A549 (cell line): ENCODE measurements around the gene GTF3A. TPM values are rescaled to one million over a fixed set of nuclear protein-coding genes. Genes with fewer than 3 reads are reported as not detected.

Source experiments
- ATAC-seq, 2 experiments: fragments of 200-7000 bp in 1 of 2; fragments of >200 bp in 1 of 2; cut with Nextera tagmentation in 1 of 2; cut with Tn5 transposase in 1 of 2; 3 replicates each; pipeline versions ENCODE4 v1.8.0 to v1.9.1; 2018 to 2020; ENCODE audit warnings: mild to moderate bottlenecking in 1 of 2, moderate library complexity in 1 of 2
- CTCF ChIA-PET: fragments of 300-600 bp; sonication (Branson Sonifier 250); formaldehyde crosslinking; extraction: SDS; loops from one replicate; lab custom pipeline; 2021; ENCODE audit warnings: antibody characterized with exemption, inconsistent platforms; lab: Yijun Ruan, JAX
- POLR2A ChIA-PET: fragments of 350-600 bp; formaldehyde crosslinking; extraction: SDS; loops from one replicate; lab custom pipeline; 2021; ENCODE audit warnings: antibody characterized with exemption, inconsistent platforms; lab: Yijun Ruan, JAX
- DNase-seq, 2 experiments: peaks; one replicate each; pipeline versions ENCODE4 v3.0.0 to v3.0.0-alpha.2; 2011 to 2016; ENCODE audit warnings: low read depth in 1 of 2, low spot score in 1 of 2
- FAIRE-seq: peaks from 2 replicates; lab custom pipeline; 2011; peaks lifted over from hg19 to GRCh38; lab: Jason Lieb, UNC
- H3K27ac ChIP-seq, 2 experiments: fragments of >200 bp; sonication (Bioruptor Twin); formaldehyde crosslinking; 3 replicates each; pipeline ENCODE4 v1.5.1; 2016 to 2017
- H3K4me1 ChIP-seq: fragments of >200 bp; sonication (Bioruptor Twin); formaldehyde crosslinking; 3 replicates; pipeline ENCODE4 v1.6.1; 2016
- H3K4me2 ChIP-seq: fragments of >200 bp; sonication (Bioruptor Twin); formaldehyde crosslinking; 3 replicates; pipeline ENCODE4 v1.6.1; 2016
- H3K4me3 ChIP-seq: fragments of >200 bp; sonication (Bioruptor Twin); formaldehyde crosslinking; 3 replicates; pipeline ENCODE4 v1.5.1; 2016
- H3K9me3 ChIP-seq: fragments of >200 bp; sonication (Bioruptor Twin); formaldehyde crosslinking; 3 replicates; pipeline ENCODE4 v1.6.1; 2016
- CHD4 ChIP-seq: fragments of 200-600 bp; sonication (generic); IDR thresholded peaks from 2 replicates; pipeline ENCODE4 v1.6.1; 2016; ENCODE audit warnings: antibody characterized with exemption, mild to moderate bottlenecking, borderline replicate concordance
- EHMT2 ChIP-seq: fragments of 200-600 bp; sonication (generic); IDR thresholded peaks from 2 replicates; pipeline ENCODE4 v1.6.1; 2016; ENCODE audit warnings: antibody characterized with exemption, low read depth, mild to moderate bottlenecking, moderate library complexity
- HOXA7 ChIP-seq: fragments of 250-450 bp; sonication (Bioruptor Pico); IDR thresholded peaks from 2 replicates; pipeline ENCODE4 v1.5.0; 2020; ENCODE audit warnings: mild to moderate bottlenecking, moderate library complexity
- KDM1A ChIP-seq: fragments of 200-600 bp; sonication (generic); IDR thresholded peaks from 2 replicates; pipeline ENCODE4 v1.6.1; 2016; ENCODE audit warnings: low read depth, mild to moderate bottlenecking
- KDM5A ChIP-seq: fragments of 200-600 bp; sonication (generic); IDR thresholded peaks from 2 replicates; pipeline ENCODE4 v1.6.1; 2016; ENCODE audit warnings: antibody characterized with exemption, mild to moderate bottlenecking
- MAFK ChIP-seq: fragments of 450-650 bp; IDR thresholded peaks from 2 replicates; pipeline ENCODE4 v1.6.1; 2014; ENCODE audit not compliant: partially characterized antibody
- POLR2A ChIP-seq: IDR thresholded peaks from 2 replicates; pipeline ENCODE4 v1.6.1; 2012; ENCODE audit warnings: mild to moderate bottlenecking, low read length
- TFCP2L1 ChIP-seq: fragments of 250-450 bp; sonication (Bioruptor Pico); IDR thresholded peaks from 2 replicates; pipeline ENCODE4 v1.5.0; 2021; ENCODE audit warnings: mild to moderate bottlenecking
- TP53 ChIP-seq: fragments of 250-450 bp; sonication (Bioruptor Pico); IDR thresholded peaks from 2 replicates; pipeline ENCODE4 v1.5.0; 2021; ENCODE audit warnings: mild to moderate bottlenecking, moderate library complexity
- ZFP36 ChIP-seq: fragments of 450-650 bp; IDR thresholded peaks from 2 replicates; pipeline ENCODE4 v1.6.1; 2014; ENCODE audit warnings: borderline replicate concordance; ENCODE audit not compliant: partially characterized antibody
- WGBS: methylation state at CpG from one replicate; pipeline ENCODE4 v1.1.6; 2017; ENCODE audit errors: missing lambda C conversion rate; 5-methylcytosine and 5-hydroxymethylcytosine counted together
- polyA plus RNA-seq, 4 experiments: library from polyadenylated mRNA; depleted of rRNA in 3 of 4; stranded (reverse); fragments of >200 nt; fragmentation: RNase III in 1 of 4; extraction: RNeasy Plus Mini Kit Qiagen cat#74134 plus additional on column Dnase treatment in 1 of 4; gene quantifications; 2 replicates in 3 of 4; 3 replicates in 1 of 4; pipeline ENCODE4 v1.2.3, GENCODE V29; 2011 to 2017
- TF ChIP-seq, protein P1 (sequence below): fragments of 250-450 bp; sonication (Bioruptor Pico); IDR thresholded peaks from 2 replicates; pipeline ENCODE4 v1.5.0; 2021; ENCODE audit warnings: mild to moderate bottlenecking, moderate library complexity, borderline replicate concordance
- TF ChIP-seq, protein P2 (sequence below): fragments of 250-450 bp; sonication (Bioruptor Pico); IDR thresholded peaks from 2 replicates; pipeline ENCODE4 v1.5.0; 2020; ENCODE audit warnings: low read depth, mild to moderate bottlenecking, moderate library complexity
- TF ChIP-seq, protein P3 (sequence below): IDR thresholded peaks from 2 replicates; pipeline ENCODE4 v1.6.1; 2012
- TF ChIP-seq, protein P4 (sequence below): fragments of 450-650 bp; IDR thresholded peaks from 2 replicates; pipeline ENCODE4 v1.6.1; 2014; ENCODE audit warnings: antibody characterized with exemption

The GTF3A gene
- polyA plus RNA-seq, 2 of the 4 experiments (the other 2 are of a cell fraction): 93.1 to 132 TPM

DNA sequence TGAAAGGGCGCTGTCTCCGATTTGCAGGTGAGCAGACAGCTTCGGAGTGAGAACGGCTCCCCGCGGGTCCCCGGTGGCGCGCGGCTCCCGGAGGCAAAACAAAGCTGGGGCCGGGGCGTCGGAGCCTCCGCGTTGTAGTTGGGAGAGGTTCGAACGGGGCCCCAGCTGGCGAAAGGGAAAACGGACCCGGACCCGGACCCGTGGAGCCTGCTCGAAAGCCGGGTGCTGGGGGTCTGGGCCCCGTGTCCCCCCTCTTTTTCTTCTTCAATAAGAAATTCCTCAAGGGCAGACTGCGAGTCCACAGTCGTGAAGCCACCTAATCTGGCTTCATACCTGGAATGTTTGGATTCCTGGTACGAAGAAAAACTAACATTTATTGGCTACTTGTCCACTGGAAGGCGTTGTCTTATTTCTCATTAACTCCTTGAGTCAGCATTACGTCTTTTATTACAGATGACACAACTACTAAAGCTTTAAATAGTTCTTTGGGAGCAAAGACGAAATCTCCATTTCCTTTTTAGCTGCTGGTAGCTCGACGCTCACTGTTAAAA, 26.6 kb downstream of the GTF3A start:
- Histone ChIP-seq H3K4me1 (peaks cover 11% of the 10 kb centered on the region; the same call in 2 of the 3 replicates), H3K4me3 (peak overlapping the region; percentile 68), H3K27ac (peak overlapping the region; percentile 94 to 97), H3K9me3 (no peaks in the 10 kb centered on the region), H3K4me2 (peak overlapping the region; percentile 69)
- ChIA-PET CTCF (interaction anchor here (0.6 to 3.5 kb wide), 5 partner anchors 25 to 521 kb away, joined by 3 to 14 read pairs (median 4); no protein-coding TSS in a partner anchor), POLR2A (interaction anchor here (0.7 to 1.8 kb wide), 4 partner anchors 9 to 170 kb away, joined by 3 to 6 read pairs (median 4); partner anchors contain the start of gene LNX2)
- WGBS: 2% methylated on average over 24 of the region's 34 CpGs
- TF ChIP-seq KDM5A: no peak
- TF ChIP-seq MAFK: peak; percentile 54
- TF ChIP-seq, protein P1, sequence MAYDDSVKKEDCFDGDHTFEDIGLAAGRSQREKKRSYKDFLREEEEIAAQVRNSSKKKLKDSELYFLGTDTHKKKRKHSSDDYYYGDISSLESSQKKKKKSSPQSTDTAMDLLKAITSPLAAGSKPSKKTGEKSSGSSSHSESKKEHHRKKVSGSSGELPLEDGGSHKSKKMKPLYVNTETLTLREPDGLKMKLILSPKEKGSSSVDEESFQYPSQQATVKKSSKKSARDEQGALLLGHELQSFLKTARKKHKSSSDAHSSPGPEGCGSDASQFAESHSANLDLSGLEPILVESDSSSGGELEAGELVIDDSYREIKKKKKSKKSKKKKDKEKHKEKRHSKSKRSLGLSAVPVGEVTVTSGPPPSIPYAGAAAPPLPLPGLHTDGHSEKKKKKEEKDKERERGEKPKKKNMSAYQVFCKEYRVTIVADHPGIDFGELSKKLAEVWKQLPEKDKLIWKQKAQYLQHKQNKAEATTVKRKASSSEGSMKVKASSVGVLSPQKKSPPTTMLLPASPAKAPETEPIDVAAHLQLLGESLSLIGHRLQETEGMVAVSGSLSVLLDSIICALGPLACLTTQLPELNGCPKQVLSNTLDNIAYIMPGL: no peak
- ATAC-seq (peak in 1 of 2 experiments; percentile 46; a peak in 4 of 6 replicates), FAIRE-seq (no peak), DNase-seq (peak in 1 of 2 experiments; percentile 25)

DNA sequence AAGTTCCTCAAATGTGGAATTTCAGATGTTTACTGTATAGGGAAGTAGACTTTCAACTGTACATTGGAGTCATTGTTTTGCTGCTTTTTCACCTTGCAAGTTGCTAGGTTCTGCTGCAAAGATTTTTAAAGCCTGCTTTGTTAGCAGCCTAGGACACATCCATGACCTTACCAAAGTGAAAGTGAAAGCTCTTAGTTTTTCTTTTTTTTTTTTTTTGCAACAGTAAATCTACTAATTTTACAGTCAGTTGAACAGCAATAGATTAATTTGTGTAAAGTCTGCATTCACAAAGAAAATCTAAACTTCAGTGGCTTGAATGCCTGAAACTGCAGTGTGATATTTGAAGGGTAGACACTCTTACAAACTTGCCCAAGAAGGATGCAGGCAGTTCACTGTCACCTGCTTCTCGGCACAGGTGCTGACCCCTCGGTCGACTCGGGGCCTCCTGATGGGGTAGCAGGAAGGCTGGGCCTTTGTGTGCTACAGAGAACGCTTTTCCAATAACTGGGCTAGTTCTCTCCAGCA, 31.0 kb downstream of the GTF3A start:
- FAIRE-seq: no peak
- POLR2A ChIA-PET: no interaction called here
- Histone ChIP-seq H3K4me2 (peak overlapping the region; percentile 57), H3K27ac (0 out of 6 replicates have a peak overlapping the region, but pooled peaks of 1 of the 2 experiments have one; percentile 41), H3K4me3 (no peak overlapping the region), H3K4me1 (peaks cover 5% of the 10 kb centered on the region; the same call in 1 of the 3 replicates), H3K9me3 (no peaks in the 10 kb centered on the region)
- no peak for DNase-seq
- ATAC-seq: no peak
- CTCF ChIA-PET: interaction anchor here (0.6 kb wide), 1 partner anchor 371 kb away, joined by 3 read pairs; no protein-coding TSS in a partner anchor
- 44% methylated on average over 2 of the region's 5 CpGs for WGBS
- TF ChIP-seq KDM1A (no peak), TFCP2L1 (CRISPR knock-in tag) (no peak), HOXA7 (CRISPR knock-in tag) (no peak)
- TF ChIP-seq, protein P2, sequence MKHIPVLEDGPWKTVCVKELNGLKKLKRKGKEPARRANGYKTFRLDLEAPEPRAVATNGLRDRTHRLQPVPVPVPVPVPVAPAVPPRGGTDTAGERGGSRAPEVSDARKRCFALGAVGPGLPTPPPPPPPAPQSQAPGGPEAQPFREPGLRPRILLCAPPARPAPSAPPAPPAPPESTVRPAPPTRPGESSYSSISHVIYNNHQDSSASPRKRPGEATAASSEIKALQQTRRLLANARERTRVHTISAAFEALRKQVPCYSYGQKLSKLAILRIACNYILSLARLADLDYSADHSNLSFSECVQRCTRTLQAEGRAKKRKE: no peak
- TF ChIP-seq, protein P3, sequence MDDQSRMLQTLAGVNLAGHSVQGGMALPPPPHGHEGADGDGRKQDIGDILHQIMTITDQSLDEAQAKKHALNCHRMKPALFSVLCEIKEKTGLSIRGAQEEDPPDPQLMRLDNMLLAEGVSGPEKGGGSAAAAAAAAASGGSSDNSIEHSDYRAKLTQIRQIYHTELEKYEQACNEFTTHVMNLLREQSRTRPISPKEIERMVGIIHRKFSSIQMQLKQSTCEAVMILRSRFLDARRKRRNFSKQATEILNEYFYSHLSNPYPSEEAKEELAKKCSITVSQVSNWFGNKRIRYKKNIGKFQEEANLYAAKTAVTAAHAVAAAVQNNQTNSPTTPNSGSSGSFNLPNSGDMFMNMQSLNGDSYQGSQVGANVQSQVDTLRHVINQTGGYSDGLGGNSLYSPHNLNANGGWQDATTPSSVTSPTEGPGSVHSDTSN: no peak

GRCh38 chr13:27461940-27462584, 37.6 kb downstream of the GTF3A start:
- FAIRE-seq (no peak), ATAC-seq (no peak), DNase-seq (no peak)
- POLR2A ChIA-PET: no interaction called here
- Histone ChIP-seq H3K27ac (no peak overlapping the region), H3K9me3 (no peaks in the 10 kb centered on the region), H3K4me3 (no peak overlapping the region), H3K4me1 (no peaks in the 10 kb centered on the region), H3K4me2 (no peak overlapping the region)
- 67% methylated on average over 6 of the region's 12 CpGs for WGBS
- CTCF ChIA-PET: interaction anchor here (0.7 to 1.4 kb wide), 2 partner anchors 219 to 364 kb away, joined by 3 to 4 read pairs; no protein-coding TSS in a partner anchor
- no peak for TF ChIP-seq EHMT2
- TF ChIP-seq, protein P4, sequence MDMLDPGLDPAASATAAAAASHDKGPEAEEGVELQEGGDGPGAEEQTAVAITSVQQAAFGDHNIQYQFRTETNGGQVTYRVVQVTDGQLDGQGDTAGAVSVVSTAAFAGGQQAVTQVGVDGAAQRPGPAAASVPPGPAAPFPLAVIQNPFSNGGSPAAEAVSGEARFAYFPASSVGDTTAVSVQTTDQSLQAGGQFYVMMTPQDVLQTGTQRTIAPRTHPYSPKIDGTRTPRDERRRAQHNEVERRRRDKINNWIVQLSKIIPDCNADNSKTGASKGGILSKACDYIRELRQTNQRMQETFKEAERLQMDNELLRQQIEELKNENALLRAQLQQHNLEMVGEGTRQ: no peak
- TF ChIP-seq KDM5A: no peak
- no peak for TF ChIP-seq MAFK
- TF ChIP-seq ZFP36: no peak
- TF ChIP-seq POLR2A: no peak
- no peak for TF ChIP-seq CHD4
- TF ChIP-seq TP53 (CRISPR knock-in tag): no peak
